Rectal smooth muscle tissue (tissue), 1 donor: ENCODE measurements around the gene TMC5.

Source experiments
- H3K27ac ChIP-seq: one replicate; pipeline ENCODE4 v1.7.0; 2013; ENCODE audit warnings: low read depth, low read length, inconsistent platforms
- H3K27me3 ChIP-seq: one replicate; pipeline ENCODE4 v1.7.0; 2013; ENCODE audit warnings: low read length; ENCODE audit not compliant: control insufficient read depth, insufficient read depth
- H3K36me3 ChIP-seq: one replicate; pipeline ENCODE4 v1.7.0; 2013; ENCODE audit warnings: low read length; ENCODE audit not compliant: control insufficient read depth, insufficient read depth
- H3K4me1 ChIP-seq: one replicate; pipeline ENCODE4 v1.7.0; 2013; ENCODE audit warnings: low read length; ENCODE audit not compliant: control insufficient read depth, insufficient read depth
- H3K4me3 ChIP-seq: one replicate; pipeline ENCODE4 v1.7.0; 2013; ENCODE audit warnings: low read length
- H3K9ac ChIP-seq: one replicate; pipeline ENCODE4 v1.7.0; 2013; ENCODE audit warnings: low read length

TMC5 gene

GRCh38 chr16:19479302-19479721 is 61.6 kb downstream of the TMC5 start:
- Histone ChIP-seq H3K4me1 (no peaks in the 10 kb centered on the region), H3K4me3 (no peak overlapping the region), H3K27ac (no peak overlapping the region), H3K9ac (no peak overlapping the region), H3K27me3 (no peaks in the 10 kb centered on the region), H3K36me3 (no peaks in the 10 kb centered on the region)

- no peak overlapping the region for H3K4me3 ChIP-seq
These were observed 63.6 kb downstream of the TMC5 start for GRCh38 chr16:19481296-19481695.

GRCh38 chr16:19481769-19482168 is 64.1 kb downstream of the TMC5 start:
- no peak overlapping the region for H3K27ac ChIP-seq
- H3K4me3 ChIP-seq, result no peak overlapping the region
- no peak overlapping the region for H3K9ac ChIP-seq
- no peaks in the 10 kb centered on the region for H3K36me3 ChIP-seq
- H3K4me1 ChIP-seq, result no peaks in the 10 kb centered on the region
- no peaks in the 10 kb centered on the region for H3K27me3 ChIP-seq

More at GRCh38 chr16:19481296-19481695, 63.6 kb downstream of the TMC5 start:
- H3K9ac ChIP-seq, result no peak overlapping the region
- no peaks in the 10 kb centered on the region for H3K4me1 ChIP-seq
- H3K36me3 ChIP-seq, result no peaks in the 10 kb centered on the region
- H3K27me3 ChIP-seq, result no peaks in the 10 kb centered on the region
- no peak overlapping the region for H3K27ac ChIP-seq

GRCh38 chr16:19482291-19482690 is 64.6 kb downstream of the TMC5 start:
- Histone ChIP-seq H3K9ac (no peak overlapping the region), H3K4me3 (no peak overlapping the region), H3K27me3 (no peaks in the 10 kb centered on the region), H3K4me1 (no peaks in the 10 kb centered on the region), H3K27ac (no peak overlapping the region), H3K36me3 (no peaks in the 10 kb centered on the region)

GRCh38 chr16:19484096-19484495 is 66.4 kb downstream of the TMC5 start:
- Histone ChIP-seq H3K27me3 (no peaks in the 10 kb centered on the region), H3K9ac (no peak overlapping the region), H3K36me3 (no peaks in the 10 kb centered on the region), H3K4me1 (no peaks in the 10 kb centered on the region), H3K27ac (no peak overlapping the region), H3K4me3 (no peak overlapping the region)

GRCh38 chr16:19485611-19486010 is 67.9 kb downstream of the TMC5 start:
- Histone ChIP-seq H3K9ac (no peak overlapping the region), H3K27ac (no peak overlapping the region), H3K4me1 (no peaks in the 10 kb centered on the region), H3K36me3 (no peaks in the 10 kb centered on the region), H3K27me3 (no peaks in the 10 kb centered on the region), H3K4me3 (no peak overlapping the region)

- no peaks in the 10 kb centered on the region for H3K36me3 ChIP-seq
- H3K4me3 ChIP-seq, result no peak overlapping the region
- H3K9ac ChIP-seq, result no peak overlapping the region
- H3K4me1 ChIP-seq, result no peaks in the 10 kb centered on the region
- H3K27ac ChIP-seq, result no peak overlapping the region
- no peaks in the 10 kb centered on the region for H3K27me3 ChIP-seq
These were observed 68.4 kb downstream of the TMC5 start for GRCh38 chr16:19486051-19486450.

- Histone ChIP-seq H3K27ac (no peak overlapping the region), H3K36me3 (no peaks in the 10 kb centered on the region), H3K27me3 (no peaks in the 10 kb centered on the region), H3K4me1 (no peaks in the 10 kb centered on the region), H3K4me3 (no peak overlapping the region), H3K9ac (no peak overlapping the region)
These were observed 69.2 kb downstream of the TMC5 start for GRCh38 chr16:19486750-19487325.

GRCh38 chr16:19488213-19488640 is 70.5 kb downstream of the TMC5 start:
- H3K36me3 ChIP-seq, result no peaks in the 10 kb centered on the region
- no peak overlapping the region for H3K9ac ChIP-seq
- H3K27ac ChIP-seq, result no peak overlapping the region
- no peaks in the 10 kb centered on the region for H3K4me1 ChIP-seq
- no peaks in the 10 kb centered on the region for H3K27me3 ChIP-seq
- H3K4me3 ChIP-seq, result no peak overlapping the region

- Histone ChIP-seq H3K27me3 (no peaks in the 10 kb centered on the region), H3K9ac (no peak overlapping the region), H3K27ac (no peak overlapping the region), H3K4me3 (no peak overlapping the region), H3K4me1 (no peaks in the 10 kb centered on the region), H3K36me3 (no peaks in the 10 kb centered on the region)
These were observed 72.9 kb downstream of the TMC5 start for GRCh38 chr16:19490619-19491018.

GRCh38 chr16:19497176-19497575 is 79.5 kb downstream of the TMC5 start:
- Histone ChIP-seq H3K9ac (no peak overlapping the region), H3K4me1 (no peaks in the 10 kb centered on the region), H3K27me3 (no peaks in the 10 kb centered on the region), H3K27ac (no peak overlapping the region), H3K36me3 (peaks cover 12% of the 10 kb centered on the region), H3K4me3 (no peak overlapping the region)

GRCh38 chr16:19499006-19499405 is 81.3 kb downstream of the TMC5 start:
- H3K36me3 ChIP-seq, result peaks cover 20% of the 10 kb centered on the region
- no peaks in the 10 kb centered on the region for H3K27me3 ChIP-seq

GRCh38 chr16:19499481-19499880 is 81.8 kb downstream of the TMC5 start:
- Histone ChIP-seq H3K4me3 (no peak overlapping the region), H3K9ac (no peak overlapping the region), H3K4me1 (no peaks in the 10 kb centered on the region), H3K36me3 (peaks cover 24% of the 10 kb centered on the region), H3K27ac (no peak overlapping the region), H3K27me3 (no peaks in the 10 kb centered on the region)

More at GRCh38 chr16:19499006-19499405, 81.3 kb downstream of the TMC5 start:
- Histone ChIP-seq H3K9ac (no peak overlapping the region), H3K4me3 (no peak overlapping the region), H3K27ac (no peak overlapping the region), H3K4me1 (no peaks in the 10 kb centered on the region)
